Fibroblast of lung (primary cell): ENCODE results near the gene TIAM1. TPM values are rescaled to one million over a fixed set of nuclear protein-coding genes. Genes with fewer than 3 reads are reported as not detected.

ENCODE experiments used
- DNase-seq, 2 donors: peaks; one replicate each; pipeline versions ENCODE4 v3.0.0 to v3.0.0-alpha.2; 2010; ENCODE audit warnings: low read depth in 2 of 2
- H2AFZ ChIP-seq: 2 replicates; pipeline ENCODE4 v1.5.1; 2012; ENCODE audit warnings: low read length, control low read depth, inconsistent platforms
- H3K27ac ChIP-seq: 2 replicates; pipeline ENCODE4 v1.5.1; 2011; ENCODE audit warnings: low read length, control low read depth; ENCODE audit not compliant: insufficient read depth
- H3K27me3 ChIP-seq: 2 replicates; pipeline ENCODE4 v1.5.1; 2011; ENCODE audit warnings: mild to moderate bottlenecking, low read length; ENCODE audit not compliant: control insufficient read depth, insufficient read depth
- H3K36me3 ChIP-seq: 2 replicates; pipeline ENCODE4 v1.5.1; 2011; ENCODE audit warnings: low read length; ENCODE audit not compliant: control insufficient read depth, insufficient read depth
- H3K4me1 ChIP-seq: 2 replicates; pipeline ENCODE4 v1.5.1; 2011; ENCODE audit warnings: low read length; ENCODE audit not compliant: control insufficient read depth, insufficient read depth; ENCODE audit errors: extremely low read depth
- H3K4me2 ChIP-seq: 2 replicates; pipeline ENCODE4 v1.5.1; 2011; ENCODE audit warnings: low read length, control low read depth; ENCODE audit not compliant: insufficient read depth; ENCODE audit errors: extremely low read depth
- H3K4me3 ChIP-seq, 4 experiments: fragments of 200-600 bp in 1 of 4; sonication (generic) in 1 of 4; replicated peaks in 1 of 4; 2 replicates each; pipeline ENCODE4 v1.5.1; 2011 to 2016; ENCODE audit warnings: low read length in 4 of 4, low read depth in 3 of 4, mild to moderate bottlenecking in 3 of 4, control low read depth in 2 of 4, inconsistent platforms in 1 of 4, mixed read lengths in 1 of 4; ENCODE audit not compliant: insufficient read depth in 1 of 4; ENCODE audit errors: control extremely low read depth in 1 of 4
- H3K79me2 ChIP-seq: 2 replicates; pipeline ENCODE4 v1.5.1; 2012; ENCODE audit warnings: mild to moderate bottlenecking, low read length, inconsistent platforms; ENCODE audit not compliant: control insufficient read depth, insufficient read depth
- H3K9ac ChIP-seq: 2 replicates; pipeline ENCODE4 v1.5.1; 2011; ENCODE audit warnings: mild to moderate bottlenecking, low read length, control low read depth; ENCODE audit not compliant: insufficient read depth
- H3K9me3 ChIP-seq: 2 replicates; pipeline ENCODE4 v1.5.1; 2012; ENCODE audit warnings: low read depth, low read length; ENCODE audit not compliant: control insufficient read depth, insufficient read depth
- H4K20me1 ChIP-seq: 2 replicates; pipeline ENCODE4 v1.5.1; 2011; ENCODE audit warnings: low read length; ENCODE audit not compliant: control insufficient read depth, insufficient read depth; ENCODE audit errors: extremely low read depth
- EZH2 ChIP-seq: IDR thresholded peaks from 2 replicates; pipeline ENCODE4 v1.5.1; 2012; ENCODE audit warnings: low read length, control low read depth, mild to moderate bottlenecking; ENCODE audit errors: missing control alignments
- polyA plus RNA-seq, 2 donors: library from polyadenylated mRNA; depleted of rRNA in 1 of 2; stranded (reverse) in 1 of 2; unstranded in 1 of 2; fragments of >200 nt; gene quantifications; 2 replicates each; pipeline ENCODE4 v1.2.1, GENCODE V29; 2011 to 2012; ENCODE audit warnings: missing spikeins in 1 of 2
- total RNA-seq: library from RNA; depleted of rRNA; stranded (reverse); fragments of >200 nt; gene quantifications from 2 replicates; pipeline ENCODE4 v1.2.1, GENCODE V29; 2014
- TF ChIP-seq, protein P1 (sequence below), 2 donors: IDR thresholded peaks in 1 of 2; conservative IDR thresholded peaks in 1 of 2; 1 replicate in 1 of 2; 2 replicates in 1 of 2; pipeline ENCODE4 v1.5.1; 2011 to 2012; ENCODE audit warnings: low read length in 2 of 2, control low read depth in 1 of 2, inconsistent platforms in 1 of 2, low read depth in 1 of 2, mild to moderate bottlenecking in 1 of 2

Gene TIAM1
- total and polyA plus RNA-seq, 2 donors (not counting 1 experiment from before 2014, with no cell fraction given): under 0.01 to 0.52 TPM

DNA sequence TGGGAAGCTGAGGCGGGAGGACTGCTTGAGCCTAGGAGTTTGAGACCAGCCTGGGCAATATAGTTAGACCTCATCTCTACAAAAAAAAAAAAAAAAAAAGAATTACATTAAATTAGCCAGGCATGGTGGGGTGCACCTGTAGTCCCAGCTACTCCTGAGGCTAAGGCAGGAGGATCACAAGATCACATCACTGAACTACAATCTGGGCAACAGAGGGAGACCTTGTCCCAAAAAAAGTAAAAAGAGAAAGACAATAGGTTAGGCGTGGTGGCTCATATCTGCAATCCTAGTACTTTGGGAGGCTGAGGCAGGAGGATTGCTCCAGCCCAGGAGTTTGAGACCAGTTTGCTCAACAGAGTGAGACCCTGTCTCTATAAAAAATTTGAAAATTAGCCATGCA, 130.3 kb downstream of the TIAM1 start:
- Histone ChIP-seq H3K9ac (no peak overlapping the region), H3K27ac (no peak overlapping the region), H3K79me2 (no peaks in the 10 kb centered on the region), H4K20me1 (no peaks in the 10 kb centered on the region), H3K9me3 (no peaks in the 10 kb centered on the region), H3K36me3 (no peaks in the 10 kb centered on the region), H3K4me1 (no peaks in the 10 kb centered on the region), H2AFZ (no peak overlapping the region), H3K4me3 (no peak overlapping the region), H3K4me2 (no peak overlapping the region), H3K27me3 (no peaks in the 10 kb centered on the region)
- no peak for DNase-seq
- TF ChIP-seq, protein P1, sequence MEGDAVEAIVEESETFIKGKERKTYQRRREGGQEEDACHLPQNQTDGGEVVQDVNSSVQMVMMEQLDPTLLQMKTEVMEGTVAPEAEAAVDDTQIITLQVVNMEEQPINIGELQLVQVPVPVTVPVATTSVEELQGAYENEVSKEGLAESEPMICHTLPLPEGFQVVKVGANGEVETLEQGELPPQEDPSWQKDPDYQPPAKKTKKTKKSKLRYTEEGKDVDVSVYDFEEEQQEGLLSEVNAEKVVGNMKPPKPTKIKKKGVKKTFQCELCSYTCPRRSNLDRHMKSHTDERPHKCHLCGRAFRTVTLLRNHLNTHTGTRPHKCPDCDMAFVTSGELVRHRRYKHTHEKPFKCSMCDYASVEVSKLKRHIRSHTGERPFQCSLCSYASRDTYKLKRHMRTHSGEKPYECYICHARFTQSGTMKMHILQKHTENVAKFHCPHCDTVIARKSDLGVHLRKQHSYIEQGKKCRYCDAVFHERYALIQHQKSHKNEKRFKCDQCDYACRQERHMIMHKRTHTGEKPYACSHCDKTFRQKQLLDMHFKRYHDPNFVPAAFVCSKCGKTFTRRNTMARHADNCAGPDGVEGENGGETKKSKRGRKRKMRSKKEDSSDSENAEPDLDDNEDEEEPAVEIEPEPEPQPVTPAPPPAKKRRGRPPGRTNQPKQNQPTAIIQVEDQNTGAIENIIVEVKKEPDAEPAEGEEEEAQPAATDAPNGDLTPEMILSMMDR (conservative IDR thresholded peaks at IDR 0.05 in 1 of 2, IDR thresholded peaks at IDR 0.05 in 1 of 2; ENCODE audit: low read depth in 1 of 2, low read length in 2 of 2): no peak
- TF ChIP-seq EZH2: no peak

- H3K27me3 ChIP-seq: no peaks in the 10 kb centered on the region
- no peak for TF ChIP-seq EZH2
- TF ChIP-seq, protein P1 (conservative IDR thresholded peaks at IDR 0.05 in 1 of 2, IDR thresholded peaks at IDR 0.05 in 1 of 2; ENCODE audit: low read depth in 1 of 2, low read length in 2 of 2): no peak
- no peak overlapping the region for H3K27ac ChIP-seq
- no peaks in the 10 kb centered on the region for H3K9me3 ChIP-seq
- no peak overlapping the region for H3K9ac ChIP-seq
- no peaks in the 10 kb centered on the region for H4K20me1 ChIP-seq
- H3K79me2 ChIP-seq: no peaks in the 10 kb centered on the region
- DNase-seq: no peak
- no peak overlapping the region for H2AFZ ChIP-seq
- H3K4me3 ChIP-seq: no peak overlapping the region
- H3K4me2 ChIP-seq: no peak overlapping the region
- H3K4me1 ChIP-seq: no peaks in the 10 kb centered on the region
- H3K36me3 ChIP-seq: no peaks in the 10 kb centered on the region
Measured at GRCh38 chr21:31211836-31212235, 132.2 kb downstream of the TIAM1 start.

DNA sequence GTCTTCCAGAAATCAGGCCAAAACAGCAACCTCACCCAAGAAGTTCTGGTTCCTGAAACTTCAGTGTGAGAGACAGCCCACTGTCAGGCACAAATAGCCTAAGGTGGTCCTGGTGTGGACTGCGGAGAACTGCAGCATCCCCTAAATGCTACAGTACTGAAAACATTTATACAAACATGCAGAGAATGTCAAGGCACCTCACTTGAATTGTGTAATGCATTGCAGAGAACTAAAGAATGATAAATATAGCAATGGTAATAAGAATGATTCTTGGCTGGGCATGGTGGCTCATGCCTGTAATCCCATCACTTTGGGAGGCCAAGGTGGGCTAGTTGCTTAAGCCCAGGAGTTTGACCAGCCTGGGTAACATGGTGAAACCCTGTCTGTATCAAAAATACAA, 138.6 kb downstream of the TIAM1 start:
- Histone ChIP-seq H3K36me3 (no peaks in the 10 kb centered on the region), H2AFZ (no peak overlapping the region), H3K9me3 (no peaks in the 10 kb centered on the region), H3K27me3 (no peaks in the 10 kb centered on the region), H3K79me2 (no peaks in the 10 kb centered on the region), H3K4me3 (no peak overlapping the region), H3K4me2 (no peak overlapping the region), H3K4me1 (no peaks in the 10 kb centered on the region), H4K20me1 (no peaks in the 10 kb centered on the region), H3K9ac (no peak overlapping the region), H3K27ac (no peak overlapping the region)
- TF ChIP-seq, protein P1 (conservative IDR thresholded peaks at IDR 0.05 in 1 of 2, IDR thresholded peaks at IDR 0.05 in 1 of 2; ENCODE audit: low read depth in 1 of 2, low read length in 2 of 2): no peak
- no peak for TF ChIP-seq EZH2
- DNase-seq: no peak
